Stomach (tissue), 4 donors: ENCODE results near the gene SELENOK.

ENCODE experiments used
- EP300 ChIP-seq: sonication (generic); formaldehyde crosslinking; IDR thresholded peaks from one replicate; pipeline ENCODE4 v1.6.1; 2017; ENCODE audit warnings: antibody characterized with exemption
- POLR2A ChIP-seq, 4 donors: fragments of 450-650 bp; IDR thresholded peaks; one replicate each; pipeline ENCODE4 v1.6.1; 2016; ENCODE audit warnings: antibody characterized with exemption in 4 of 4, control low read depth in 2 of 4, mild to moderate bottlenecking in 1 of 4, moderate library complexity in 1 of 4
- POLR2AphosphoS5 ChIP-seq, 3 donors: sonication (generic); formaldehyde crosslinking; IDR thresholded peaks; one replicate each; pipeline ENCODE4 v1.6.1; 2016; ENCODE audit warnings: antibody characterized with exemption in 3 of 3
- TF ChIP-seq, protein P1 (sequence below), 7 experiments: fragments of 450-650 bp in 4 of 7; fragments of 200-600 bp in 3 of 7; sonication (generic) in 3 of 7; IDR thresholded peaks; one replicate each; pipeline ENCODE4 v1.5.1; 2016 to 2019; ENCODE audit warnings: antibody characterized with exemption in 7 of 7, control low read depth in 2 of 7, mild to moderate bottlenecking in 1 of 7

GRCh38 chr3:53887446-53887845 lies 4.2 kb downstream of the SELENOK start:
- TF ChIP-seq POLR2A (IDR thresholded peaks at IDR 0.05) (no peak), POLR2AphosphoS5 (IDR thresholded peaks at IDR 0.05) (no peak), EP300 (no peak)
- TF ChIP-seq, protein P1, sequence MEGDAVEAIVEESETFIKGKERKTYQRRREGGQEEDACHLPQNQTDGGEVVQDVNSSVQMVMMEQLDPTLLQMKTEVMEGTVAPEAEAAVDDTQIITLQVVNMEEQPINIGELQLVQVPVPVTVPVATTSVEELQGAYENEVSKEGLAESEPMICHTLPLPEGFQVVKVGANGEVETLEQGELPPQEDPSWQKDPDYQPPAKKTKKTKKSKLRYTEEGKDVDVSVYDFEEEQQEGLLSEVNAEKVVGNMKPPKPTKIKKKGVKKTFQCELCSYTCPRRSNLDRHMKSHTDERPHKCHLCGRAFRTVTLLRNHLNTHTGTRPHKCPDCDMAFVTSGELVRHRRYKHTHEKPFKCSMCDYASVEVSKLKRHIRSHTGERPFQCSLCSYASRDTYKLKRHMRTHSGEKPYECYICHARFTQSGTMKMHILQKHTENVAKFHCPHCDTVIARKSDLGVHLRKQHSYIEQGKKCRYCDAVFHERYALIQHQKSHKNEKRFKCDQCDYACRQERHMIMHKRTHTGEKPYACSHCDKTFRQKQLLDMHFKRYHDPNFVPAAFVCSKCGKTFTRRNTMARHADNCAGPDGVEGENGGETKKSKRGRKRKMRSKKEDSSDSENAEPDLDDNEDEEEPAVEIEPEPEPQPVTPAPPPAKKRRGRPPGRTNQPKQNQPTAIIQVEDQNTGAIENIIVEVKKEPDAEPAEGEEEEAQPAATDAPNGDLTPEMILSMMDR (IDR thresholded peaks at IDR 0.05): no peak
